HL-60 (cell line): Measurements from ENCODE around the gene NIT1.

Source experiments
- GABPA ChIP-seq: IDR thresholded peaks from 2 replicates; pipeline ENCODE4 v1.6.1; 2012; ENCODE audit warnings: low read depth
- POLR2AphosphoS5 ChIP-seq: IDR thresholded peaks from 2 replicates; pipeline ENCODE4 v1.6.1; 2012; ENCODE audit warnings: low read depth
- SPI1 ChIP-seq: IDR thresholded peaks from 2 replicates; pipeline ENCODE4 v1.6.1; 2012; ENCODE audit warnings: low read depth, mild to moderate bottlenecking, borderline replicate concordance
- TF ChIP-seq, protein P1 (sequence below): IDR thresholded peaks from one replicate; pipeline ENCODE4 v1.5.1; 2011; ENCODE audit warnings: low read length, control low read depth, inconsistent platforms; ENCODE audit not compliant: insufficient read depth

DNA sequence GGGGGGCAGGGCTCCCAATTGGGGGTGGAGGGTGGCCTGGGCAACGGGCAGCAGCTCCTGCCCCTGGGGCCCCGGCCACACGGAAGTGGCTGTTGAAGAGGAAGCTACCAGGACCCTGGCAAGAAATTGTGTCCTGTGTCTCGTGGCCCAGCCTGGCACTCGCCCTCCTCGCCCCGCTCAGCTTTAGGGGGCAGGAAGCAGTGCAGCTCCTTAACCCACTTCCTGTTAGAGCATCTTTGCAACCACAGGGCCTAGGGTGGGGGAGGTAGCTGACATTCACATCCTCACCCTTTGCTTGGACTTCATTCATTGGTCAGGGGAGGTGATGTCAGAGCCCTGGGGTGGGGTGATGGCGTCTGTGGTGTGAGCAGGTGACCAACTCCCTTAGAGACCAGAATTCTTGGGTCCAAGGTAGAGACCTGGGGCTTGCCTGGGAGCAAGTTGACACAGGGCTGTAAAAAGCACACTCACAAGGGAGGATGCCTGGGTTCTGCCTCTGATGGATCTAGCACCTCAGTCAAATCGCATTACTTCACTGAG lies 48.1 kb upstream of the NIT1 start, which contains the start of gene ARHGAP30:
- TF ChIP-seq POLR2AphosphoS5 (peak; percentile 92), SPI1 (peak; percentile 84), GABPA (peak; percentile 95)
- TF ChIP-seq, protein P1, sequence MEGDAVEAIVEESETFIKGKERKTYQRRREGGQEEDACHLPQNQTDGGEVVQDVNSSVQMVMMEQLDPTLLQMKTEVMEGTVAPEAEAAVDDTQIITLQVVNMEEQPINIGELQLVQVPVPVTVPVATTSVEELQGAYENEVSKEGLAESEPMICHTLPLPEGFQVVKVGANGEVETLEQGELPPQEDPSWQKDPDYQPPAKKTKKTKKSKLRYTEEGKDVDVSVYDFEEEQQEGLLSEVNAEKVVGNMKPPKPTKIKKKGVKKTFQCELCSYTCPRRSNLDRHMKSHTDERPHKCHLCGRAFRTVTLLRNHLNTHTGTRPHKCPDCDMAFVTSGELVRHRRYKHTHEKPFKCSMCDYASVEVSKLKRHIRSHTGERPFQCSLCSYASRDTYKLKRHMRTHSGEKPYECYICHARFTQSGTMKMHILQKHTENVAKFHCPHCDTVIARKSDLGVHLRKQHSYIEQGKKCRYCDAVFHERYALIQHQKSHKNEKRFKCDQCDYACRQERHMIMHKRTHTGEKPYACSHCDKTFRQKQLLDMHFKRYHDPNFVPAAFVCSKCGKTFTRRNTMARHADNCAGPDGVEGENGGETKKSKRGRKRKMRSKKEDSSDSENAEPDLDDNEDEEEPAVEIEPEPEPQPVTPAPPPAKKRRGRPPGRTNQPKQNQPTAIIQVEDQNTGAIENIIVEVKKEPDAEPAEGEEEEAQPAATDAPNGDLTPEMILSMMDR, result no peak
